H1 (cell line): ENCODE results near the gene SLC16A9. TPM values are rescaled to one million over a fixed set of nuclear protein-coding genes. Genes with fewer than 3 reads are reported as not detected.

Experiments used
- CTCF ChIA-PET: fragments of 300-600 bp; sonication (Branson Sonifier 250); formaldehyde crosslinking; loops from one replicate; lab custom pipeline; 2021; ENCODE audit not compliant: partially characterized antibody; lab: Charles Lee
- POLR2A ChIA-PET: fragments of 300-600 bp; sonication (Branson Sonifier 250); formaldehyde crosslinking; loops from one replicate; lab custom pipeline; 2021; ENCODE audit warnings: inconsistent platforms; ENCODE audit not compliant: partially characterized antibody; lab: Charles Lee
- DNase-seq, 2 experiments: peaks; one replicate each; pipeline versions ENCODE4 v3.0.0 to v3.0.0-alpha.2; 2010 to 2022; ENCODE audit warnings: low spot score in 2 of 2, low read depth in 1 of 2, mixed read lengths in 1 of 2
- FAIRE-seq: peaks from 2 replicates; lab custom pipeline; 2011; peaks lifted over from hg19 to GRCh38; lab: Jason Lieb, UNC
- H2AFZ ChIP-seq: 2 replicates; pipeline ENCODE4 v1.8.1; 2012; ENCODE audit warnings: low read length, inconsistent platforms
- H2AK5ac ChIP-seq: 2 replicates; pipeline ENCODE4 v1.6.1; 2013; ENCODE audit warnings: low read depth, low read length
- H2BK120ac ChIP-seq: replicated peaks from 2 replicates; pipeline ENCODE3; 2013; ENCODE audit warnings: low read depth, low read length, inconsistent platforms
- H2BK12ac ChIP-seq: 2 replicates; pipeline ENCODE4 v1.6.1; 2013; ENCODE audit warnings: low read depth, low read length
- H2BK15ac ChIP-seq: 2 replicates; pipeline ENCODE4 v1.6.1; 2013; ENCODE audit warnings: low read length
- H2BK20ac ChIP-seq: 2 replicates; pipeline ENCODE4 v1.6.1; 2013; ENCODE audit warnings: low read length
- H2BK5ac ChIP-seq: 2 replicates; pipeline ENCODE4 v1.6.1; 2013; ENCODE audit warnings: low read depth, low read length
- H3K14ac ChIP-seq: 2 replicates; pipeline ENCODE4 v1.6.1; 2013; ENCODE audit warnings: inconsistent platforms; ENCODE audit not compliant: insufficient read length
- H3K18ac ChIP-seq: 2 replicates; pipeline ENCODE4 v1.6.1; 2013; ENCODE audit warnings: low read length; ENCODE audit errors: extremely low read depth
- H3K23ac ChIP-seq: 2 replicates; pipeline ENCODE4 v1.6.1; 2013; ENCODE audit warnings: inconsistent platforms; ENCODE audit not compliant: insufficient read length
- H3K23me2 ChIP-seq: 2 replicates; pipeline ENCODE4 v1.6.1; 2013; ENCODE audit warnings: low read depth, low read length
- H3K27ac ChIP-seq: 2 replicates; pipeline ENCODE4 v1.6.1; 2011; ENCODE audit warnings: low read depth, low read length, inconsistent platforms
- H3K27me3 ChIP-seq, 4 experiments: replicated peaks in 1 of 4; 1 replicate in 1 of 4; 2 replicates in 3 of 4; pipeline versions ENCODE4 v1.6.1 to v1.8.1; 2011 to 2013; ENCODE audit warnings: low read length in 3 of 4, mild to moderate bottlenecking in 3 of 4, inconsistent platforms in 2 of 4, mixed read lengths in 2 of 4, moderate library complexity in 1 of 4; ENCODE audit not compliant: control insufficient read depth in 3 of 4, insufficient read depth in 3 of 4; ENCODE audit errors: extremely low read depth in 1 of 4
- H3K36me3 ChIP-seq, 4 experiments: 2 replicates each; pipeline versions ENCODE4 v1.6.1 to v1.8.1; 2011 to 2013; ENCODE audit warnings: mild to moderate bottlenecking in 4 of 4, low read length in 3 of 4, moderate library complexity in 2 of 4, control low read depth in 1 of 4, inconsistent platforms in 1 of 4; ENCODE audit not compliant: insufficient read depth in 4 of 4, control insufficient read depth in 2 of 4
- H3K4ac ChIP-seq: replicated peaks from 2 replicates; pipeline ENCODE3; 2013; ENCODE audit warnings: low read length, low read depth, mixed read lengths, inconsistent platforms; ENCODE audit not compliant: insufficient read length
- H3K4me1 ChIP-seq, 4 experiments: replicated peaks in 1 of 4; 1 replicate in 1 of 4; 2 replicates in 3 of 4; pipeline versions ENCODE4 v1.6.1 to v1.8.1; 2011 to 2013; ENCODE audit warnings: low read length in 3 of 4, inconsistent platforms in 2 of 4, mixed read lengths in 1 of 4; ENCODE audit not compliant: insufficient read depth in 4 of 4, control insufficient read depth in 3 of 4
- H3K4me2 ChIP-seq, 2 experiments: 2 replicates each; pipeline versions ENCODE4 v1.6.1 to v1.8.1; 2011 to 2013; ENCODE audit warnings: low read depth in 2 of 2, low read length in 2 of 2, control low read depth in 1 of 2, inconsistent platforms in 1 of 2, mild to moderate bottlenecking in 1 of 2; ENCODE audit not compliant: insufficient read depth in 1 of 2
- H3K4me3 ChIP-seq, 4 experiments: fragments of 200-600, 300-600 bp in 1 of 4; sonication (generic), shearing (Covaris generic), sonication (Bioruptor Twin) in 1 of 4; 2 replicates each; pipeline versions ENCODE4 v1.5.1 to v1.8.1; 2011 to 2016; ENCODE audit warnings: low read length in 4 of 4, low read depth in 3 of 4, control low read depth in 2 of 4, inconsistent platforms in 2 of 4, mild to moderate bottlenecking in 2 of 4, mixed read lengths in 1 of 4, moderate library complexity in 1 of 4; ENCODE audit not compliant: insufficient read depth in 2 of 4; ENCODE audit errors: extremely low read depth in 1 of 4
- H3K56ac ChIP-seq: replicated peaks from 2 replicates; pipeline ENCODE3; 2013; ENCODE audit warnings: low read depth, mild to moderate bottlenecking, mixed read lengths, low read length, inconsistent platforms; ENCODE audit not compliant: insufficient read length
- H3K79me1 ChIP-seq: 2 replicates; pipeline ENCODE4 v1.6.1; 2013; ENCODE audit warnings: low read depth, low read length, control low read depth
- H3K79me2 ChIP-seq, 2 experiments: 2 replicates each; pipeline versions ENCODE4 v1.6.1 to v1.8.1; 2012 to 2013; ENCODE audit warnings: low read length in 2 of 2, mild to moderate bottlenecking in 2 of 2, inconsistent platforms in 1 of 2; ENCODE audit not compliant: insufficient read depth in 2 of 2, control insufficient read depth in 1 of 2
- H3K9ac ChIP-seq, 4 experiments: replicated peaks in 1 of 4; 1 replicate in 1 of 4; 2 replicates in 3 of 4; pipeline versions ENCODE4 v1.6.1 to v1.8.1; 2011 to 2013; ENCODE audit warnings: low read depth in 3 of 4, low read length in 3 of 4, control low read depth in 2 of 4, mild to moderate bottlenecking in 2 of 4, moderate library complexity in 2 of 4, inconsistent platforms in 1 of 4; ENCODE audit errors: extremely low read depth in 1 of 4
- H3K9me3 ChIP-seq, 2 experiments: 2 replicates each; pipeline versions ENCODE4 v1.6.1 to v1.8.1; 2012 to 2013; ENCODE audit warnings: mild to moderate bottlenecking in 2 of 2, moderate library complexity in 2 of 2, control low read depth in 1 of 2, inconsistent platforms in 1 of 2, low read depth in 1 of 2, low read length in 1 of 2, mixed read lengths in 1 of 2; ENCODE audit not compliant: insufficient read depth in 2 of 2
- H4K20me1 ChIP-seq, 2 experiments: replicated peaks in 1 of 2; 2 replicates each; pipeline versions ENCODE3 to v1.8.1; 2011 to 2013; ENCODE audit warnings: inconsistent platforms in 2 of 2, low read length in 2 of 2, mild to moderate bottlenecking in 1 of 2; ENCODE audit not compliant: insufficient read depth in 2 of 2, control insufficient read depth in 1 of 2
- H4K5ac ChIP-seq: 2 replicates; pipeline ENCODE4 v1.6.1; 2013; ENCODE audit warnings: low read length, low read depth, mixed read lengths, inconsistent platforms; ENCODE audit not compliant: insufficient read length
- H4K8ac ChIP-seq: 2 replicates; pipeline ENCODE4 v1.8.0; 2013; ENCODE audit warnings: mild to moderate bottlenecking, moderate library complexity, low read length, inconsistent platforms; ENCODE audit not compliant: insufficient read depth; ENCODE audit errors: extremely low read depth
- H4K91ac ChIP-seq: replicated peaks from 2 replicates; pipeline ENCODE3; 2013; ENCODE audit warnings: low read length, mixed read lengths, inconsistent platforms; ENCODE audit not compliant: insufficient read length
- CEBPB ChIP-seq: IDR thresholded peaks from 2 replicates; pipeline ENCODE4 v1.6.1; 2012; ENCODE audit warnings: low read depth, low read length
- SIN3A ChIP-seq, 2 experiments: IDR thresholded peaks in 1 of 2; conservative IDR thresholded peaks in 1 of 2; 2 replicates each; pipeline ENCODE4 v1.6.1; 2011 to 2012; ENCODE audit warnings: low read length in 2 of 2, improper control_type of control experiment in 1 of 2, low read depth in 1 of 2, mild to moderate bottlenecking in 1 of 2
- WGBS, 2 experiments: shearing (Covaris generic) in 1 of 2; methylation state at CpG; one replicate each; pipeline versions ENCODE4 v1.1.6 to v1.1.7; 2013 to 2015; ENCODE audit warnings: low lambda C conversion rate in 2 of 2, mixed read lengths in 2 of 2, inconsistent platforms in 1 of 2, low coverage in 1 of 2, missing lambda C conversion rate in 1 of 2; ENCODE audit not compliant: insufficient replicate concordance in 2 of 2, insufficient coverage in 1 of 2, insufficient read length in 1 of 2; ENCODE audit errors: extremely low coverage in 1 of 2, missing lambda C conversion rate in 1 of 2; 5-methylcytosine and 5-hydroxymethylcytosine counted together
- polyA plus RNA-seq, 7 experiments: library from polyadenylated mRNA; depleted of rRNA in 3 of 7; stranded (reverse) in 5 of 7; unstranded in 2 of 7; fragments of >200 nt in 5 of 7; fragments of 200-250 nt in 2 of 7; gene quantifications; 1 replicate in 5 of 7; 2 replicates in 1 of 7; 4 replicates in 1 of 7; pipeline versions ENCODE4 v1.2.1 to v1.2.3, GENCODE V29; 2011 to 2013; ENCODE audit warnings: missing spikeins in 2 of 7, mixed read lengths in 2 of 7
- total RNA-seq: library from RNA; stranded (reverse); fragmentation: NEBNext Ultra II Directional; extraction: Animal tissue kit (Norgen Biotek cat#: 25700); gene quantifications from 2 replicates; pipeline ENCODE4 v1.2.1, GENCODE V29; 2021

The SLC16A9 gene
- total and polyA plus RNA-seq, 2 of the 8 experiments (the other 6 are each of a cell fraction or from before 2014, with no cell fraction given) = 11.2 to 20.5 TPM

DNA sequence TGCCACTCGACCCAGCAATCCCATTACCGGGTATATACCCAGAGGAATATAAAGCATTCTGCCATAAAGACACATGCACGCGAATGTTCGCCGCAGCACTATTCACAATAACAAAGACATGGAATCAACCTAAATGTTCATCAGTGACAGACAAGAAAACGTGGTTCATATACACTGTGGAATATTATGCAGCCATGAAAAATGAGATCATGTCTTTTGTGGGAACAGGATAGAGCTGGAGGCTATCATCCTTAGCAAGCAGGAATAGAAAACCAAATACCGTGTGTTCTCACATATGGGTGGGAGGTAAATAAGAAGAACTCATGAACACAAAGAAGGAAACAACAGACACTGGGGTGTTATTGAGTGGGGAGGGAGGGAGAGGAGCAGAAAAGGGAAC is 84.7 kb downstream of the SLC16A9 start:
- Histone ChIP-seq H3K79me1 (no peaks in the 10 kb centered on the region), H3K4ac (no peak overlapping the region), H3K79me2 (no peaks in the 10 kb centered on the region), H3K27me3 (no peaks in the 10 kb centered on the region), H3K36me3 (no peaks in the 10 kb centered on the region), H3K18ac (no peak overlapping the region), H3K23me2 (no peaks in the 10 kb centered on the region), H4K20me1 (no peaks in the 10 kb centered on the region), H2BK5ac (no peak overlapping the region), H3K14ac (no peak overlapping the region), H3K9ac (no peak overlapping the region), H3K4me3 (no peak overlapping the region), H3K4me1 (peaks cover 3 to 4% (median 4%) of the 10 kb centered on the region in 4 experiments; a peak in 4 of 7 replicates), H3K9me3 (no peaks in the 10 kb centered on the region), H2BK12ac (no peak overlapping the region), H2BK120ac (no peak overlapping the region), H4K91ac (no peak overlapping the region), H3K56ac (no peak overlapping the region), H3K4me2 (no peak overlapping the region), H2BK15ac (no peak overlapping the region), H3K23ac (no peak overlapping the region), H2BK20ac (no peak overlapping the region), H3K27ac (no peak overlapping the region), H4K8ac (no peak overlapping the region), H4K5ac (no peak overlapping the region), H2AK5ac (no peak overlapping the region), H2AFZ (no peak overlapping the region)
- WGBS, 2 experiments = 90% methylated on average over 8 of the region's 8 CpGs; no CpG with 5 or more reads in 1 of the 2 experiments
- DNase-seq (no peak), FAIRE-seq (no peak)
- ChIA-PET POLR2A (interaction anchor here (1.7 kb wide), 1 partner anchor 85 kb away, joined by 3 read pairs; the partner anchor contains the start of gene SLC16A9), CTCF (interaction anchor here (0.5 to 8.5 kb wide), 30 partner anchors 9 to 426 kb away, joined by 3 to 77 read pairs (median 6); partner anchors contain the start of genes CCDC6 and SLC16A9)
- no peak for TF ChIP-seq SIN3A (conservative IDR thresholded peaks at IDR 0.05 in 1 of 2, IDR thresholded peaks at IDR 0.05 in 1 of 2; ENCODE audit: low read depth in 1 of 2, low read length in 2 of 2)
- TF ChIP-seq CEBPB = no peak
